ENCODE measurements around the gene ERBB2.
"Not testable (repeated sequence)": the region's sequence is repeated elsewhere in the genome, so short reads cannot be mapped to it uniquely, and the experiment has no call there.

Gene ERBB2

GRCh38 chr17:39738983-39739884, 39.4 kb downstream of the ERBB2 start:
- DNase-seq (ENCODE audit: extremely low spot score, insufficient read length, low read depth) (no peak), FAIRE-seq (no peak)

- DNase-seq (ENCODE audit: extremely low spot score, insufficient read length, low read depth) (no peak), FAIRE-seq (no peak)
Measured at GRCh38 chr17:39739885-39740356, 40.1 kb downstream of the ERBB2 start.

GRCh38 chr17:39740357-39741111, 40.7 kb downstream of the ERBB2 start:
- DNase-seq (ENCODE audit: extremely low spot score, insufficient read length, low read depth) (no peak), FAIRE-seq (no peak)

- FAIRE-seq: no peak
- no peak for DNase-seq (ENCODE audit: extremely low spot score, insufficient read length, low read depth)
Measured at GRCh38 chr17:39742126-39742855, 42.4 kb downstream of the ERBB2 start.

GRCh38 chr17:39742856-39743436, 43.1 kb downstream of the ERBB2 start:
- FAIRE-seq (no peak), DNase-seq (ENCODE audit: extremely low spot score, insufficient read length, low read depth) (no peak)

- FAIRE-seq (no peak), DNase-seq (ENCODE audit: extremely low spot score, insufficient read length, low read depth) (no peak)
Measured at GRCh38 chr17:39744075-39744835, 44.4 kb downstream of the ERBB2 start.

- FAIRE-seq: no peak
- no peak for DNase-seq (ENCODE audit: extremely low spot score, insufficient read length, low read depth)
Measured at GRCh38 chr17:39744836-39745215, 45.0 kb downstream of the ERBB2 start.

GRCh38 chr17:39745335-39746144, 45.7 kb downstream of the ERBB2 start:
- FAIRE-seq (no peak), DNase-seq (ENCODE audit: extremely low spot score, insufficient read length, low read depth) (no peak)

GRCh38 chr17:39746145-39746461, 46.2 kb downstream of the ERBB2 start:
- DNase-seq (ENCODE audit: extremely low spot score, insufficient read length, low read depth) (no peak), FAIRE-seq (no peak)

GRCh38 chr17:39747745-39748144, 47.9 kb downstream of the ERBB2 start:
- DNase-seq (ENCODE audit: extremely low spot score, insufficient read length, low read depth) (no peak), FAIRE-seq (no peak)

GRCh38 chr17:39748444-39749034, 48.7 kb downstream of the ERBB2 start:
- not testable (repeated sequence) for FAIRE-seq

GRCh38 chr17:39750131-39751015, 50.5 kb downstream of the ERBB2 start:
- no peak for FAIRE-seq
- no peak for DNase-seq (ENCODE audit: extremely low spot score, insufficient read length, low read depth)

More at GRCh38 chr17:39748444-39749034, 48.7 kb downstream of the ERBB2 start:
- DNase-seq (ENCODE audit: extremely low spot score, insufficient read length, low read depth): not testable (repeated sequence)

GRCh38 chr17:39751016-39751543, 51.2 kb downstream of the ERBB2 start:
- FAIRE-seq (no peak), DNase-seq (ENCODE audit: extremely low spot score, insufficient read length, low read depth) (no peak)

- FAIRE-seq: no peak
- DNase-seq (ENCODE audit: extremely low spot score, insufficient read length, low read depth): no peak
Measured at GRCh38 chr17:39751637-39752036, 51.8 kb downstream of the ERBB2 start.

- no peak for DNase-seq (ENCODE audit: extremely low spot score, insufficient read length, low read depth)
- no peak for FAIRE-seq
Measured at GRCh38 chr17:39752241-39752881, 52.5 kb downstream of the ERBB2 start.

GRCh38 chr17:39753514-39754160, 53.8 kb downstream of the ERBB2 start:
- peak; percentile 58 for DNase-seq (ENCODE audit: extremely low spot score, insufficient read length, low read depth)
- peak; percentile 67 for FAIRE-seq

All from GM18507 (cell line).